Activated T-helper 1 cell treated with anti-CD3 and anti-CD28 coated beads, Interleukin-12 subunit alpha, Interleukin-12 subunit beta, Interleukin-2, Interleukin-4 antibody, amounts not matched to agents 30 ng/mL and 10 ng/mL and 1 ng/mL, durations not matched to agents 14 hours and 24 hours and 36 hours (primary cell): ENCODE results near the gene CRACR2B. TPM values are rescaled to one million over a fixed set of nuclear protein-coding genes. Genes with fewer than 3 reads are reported as not detected.
A peak's percentile ranks its signal among the peaks of the same experiment; 100 is the strongest.

Experiments
- DNase-seq: peaks from one replicate; pipeline ENCODE4 v3.0.0; 2021; ENCODE audit warnings: low spot score
- H3K27ac Mint-ChIP-seq: one replicate; pipeline ENCODE4 v1.8.0; 2021; ENCODE audit warnings: mild to moderate bottlenecking, mixed read lengths
- H3K27me3 Mint-ChIP-seq: one replicate; pipeline ENCODE4 v1.8.0; 2022; ENCODE audit warnings: mild to moderate bottlenecking, moderate library complexity, mixed read lengths; ENCODE audit not compliant: insufficient read depth
- H3K36me3 Mint-ChIP-seq: one replicate; pipeline ENCODE4 v1.8.0; 2021; ENCODE audit warnings: low read depth, mixed read lengths
- H3K4me1 Mint-ChIP-seq: one replicate; pipeline ENCODE4 v1.8.0; 2021; ENCODE audit warnings: low read depth, mixed read lengths
- H3K4me3 Mint-ChIP-seq: one replicate; pipeline ENCODE4 v1.8.0; 2021; ENCODE audit warnings: mild to moderate bottlenecking, moderate library complexity, mixed read lengths
- H3K9me3 Mint-ChIP-seq: one replicate; pipeline ENCODE4 v1.8.0; 2021; ENCODE audit warnings: mixed read lengths
- intact Hi-C: fragments of 100-400 bp; cut with micrococcal nuclease; formaldehyde crosslinking; loops from one replicate; pipeline ENCODE4 v1.15.1; 2024
- total RNA-seq: library from RNA; stranded (reverse); gene quantifications from 2 replicates; pipeline ENCODE4 v1.2.3, GENCODE V29; 2022

The CRACR2B gene
- 1.1 and 1.3 TPM in 2 replicates for total RNA-seq

DNA sequence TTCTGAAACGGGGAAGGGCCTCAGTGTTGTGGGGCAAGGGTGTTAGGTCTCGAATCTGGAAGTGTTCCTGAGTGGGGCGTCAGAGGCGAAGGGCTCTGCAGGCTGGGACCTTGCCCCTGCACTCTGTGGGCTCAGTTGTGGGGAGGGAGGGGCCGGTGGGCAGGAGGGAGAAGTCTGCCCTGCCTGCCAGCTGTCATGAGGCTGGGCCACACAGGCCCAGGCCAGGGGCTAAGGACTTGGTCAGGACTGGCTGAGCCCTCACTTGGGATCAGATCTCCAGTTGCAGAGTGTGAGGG is at the start of gene CRACR2B:
TSS of gene CRACR2B (plus strand) at position 23 of the 296 bp plus-strand sequence. CDS start 689 bp downstream, outside the sequence.
- intact Hi-C loops, result loop anchor here (1.0 kb wide), 1 partner anchor 9 kb away; no protein-coding TSS in a partner anchor
- Mint-ChIP-seq H3K27me3 (peaks cover 37% of the 10 kb centered on the region), H3K27ac (peak within 1 kb of the TSS; percentile 5), H3K9me3 (no peaks in the 10 kb centered on the region), H3K4me3 (peak within 1 kb of the TSS; percentile 77), H3K36me3 (peaks cover 2% of the 10 kb centered on the region), H3K4me1 (peaks cover 6% of the 10 kb centered on the region)
- DNase-seq, result no peak

GRCh38 chr11:778976-779954 is 48.5 kb upstream of the CRACR2B start:
- no peak for DNase-seq

GRCh38 chr11:779955-780532 is 47.7 kb upstream of the CRACR2B start:
- H3K9me3 Mint-ChIP-seq, result no peaks in the 10 kb centered on the region
- intact Hi-C loops, result no loop called here
- no peak for DNase-seq
- no peaks in the 10 kb centered on the region for H3K27me3 Mint-ChIP-seq
- H3K27ac Mint-ChIP-seq, result peak overlapping the region; percentile 44
- peaks cover 6% of the 10 kb centered on the region for H3K36me3 Mint-ChIP-seq
- peaks cover 14% of the 10 kb centered on the region for H3K4me1 Mint-ChIP-seq
- H3K4me3 Mint-ChIP-seq, result peak overlapping the region; percentile 39

More at GRCh38 chr11:778976-779954, 48.5 kb upstream of the CRACR2B start:
- H3K4me3 Mint-ChIP-seq, result peak overlapping the region; percentile 59
- intact Hi-C loops, result no loop called here
- no peak overlapping the region for H3K27ac Mint-ChIP-seq
- H3K36me3 Mint-ChIP-seq, result peaks cover 6% of the 10 kb centered on the region
- H3K9me3 Mint-ChIP-seq, result no peaks in the 10 kb centered on the region
- peaks cover 14% of the 10 kb centered on the region for H3K4me1 Mint-ChIP-seq
- H3K27me3 Mint-ChIP-seq, result no peaks in the 10 kb centered on the region

DNA sequence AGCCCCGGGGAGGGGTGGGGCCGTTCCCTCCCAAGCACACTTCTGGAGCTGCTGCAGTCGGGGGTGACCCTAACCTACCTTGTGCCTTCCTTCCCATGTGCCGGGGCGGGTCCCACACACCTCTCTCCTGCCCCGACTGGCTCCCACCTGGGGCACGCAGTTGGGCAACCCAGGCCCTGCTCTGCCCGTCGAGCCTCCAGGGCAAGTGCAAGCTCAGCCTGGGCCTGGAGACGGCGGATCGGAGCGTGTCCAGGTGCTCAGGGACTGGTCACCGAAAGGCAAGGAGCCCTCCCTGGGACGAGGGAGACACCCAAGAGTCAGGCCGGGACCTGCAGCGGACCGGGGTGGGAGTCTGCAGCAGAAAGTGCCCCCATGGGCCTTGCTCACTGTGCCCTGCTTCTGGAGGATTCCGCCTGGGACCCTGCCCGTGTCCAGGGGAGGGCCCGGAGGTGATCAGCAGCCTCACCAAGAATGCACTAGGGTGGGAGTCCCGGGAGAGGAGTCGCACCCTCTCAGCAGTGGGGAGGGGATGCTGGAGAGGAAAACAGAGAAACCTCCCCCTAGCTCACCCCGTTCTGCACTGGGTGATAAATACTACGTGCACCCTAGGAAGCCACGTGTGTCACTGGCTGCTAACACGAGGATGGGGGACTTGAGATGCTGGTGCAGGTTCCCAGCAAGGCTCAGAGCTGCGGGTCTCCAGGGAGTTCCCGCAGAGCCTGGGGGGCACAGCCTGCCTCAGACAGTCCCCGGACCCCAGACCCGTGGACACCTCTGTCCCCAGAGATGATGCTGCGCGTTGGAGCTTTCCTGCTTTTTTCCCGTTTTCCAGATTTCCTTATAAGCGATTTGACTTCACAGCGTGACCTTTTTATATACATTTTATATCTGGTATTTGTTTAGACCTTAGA is 45.2 kb upstream of the CRACR2B start:
- H3K4me1 Mint-ChIP-seq, result peaks cover 6% of the 10 kb centered on the region
- intact Hi-C loops, result no loop called here
- peaks cover 6% of the 10 kb centered on the region for H3K36me3 Mint-ChIP-seq
- no peak overlapping the region for H3K27ac Mint-ChIP-seq
- H3K9me3 Mint-ChIP-seq, result no peaks in the 10 kb centered on the region
- H3K27me3 Mint-ChIP-seq, result no peaks in the 10 kb centered on the region
- H3K4me3 Mint-ChIP-seq, result no peak overlapping the region
- DNase-seq, result no peak

DNA sequence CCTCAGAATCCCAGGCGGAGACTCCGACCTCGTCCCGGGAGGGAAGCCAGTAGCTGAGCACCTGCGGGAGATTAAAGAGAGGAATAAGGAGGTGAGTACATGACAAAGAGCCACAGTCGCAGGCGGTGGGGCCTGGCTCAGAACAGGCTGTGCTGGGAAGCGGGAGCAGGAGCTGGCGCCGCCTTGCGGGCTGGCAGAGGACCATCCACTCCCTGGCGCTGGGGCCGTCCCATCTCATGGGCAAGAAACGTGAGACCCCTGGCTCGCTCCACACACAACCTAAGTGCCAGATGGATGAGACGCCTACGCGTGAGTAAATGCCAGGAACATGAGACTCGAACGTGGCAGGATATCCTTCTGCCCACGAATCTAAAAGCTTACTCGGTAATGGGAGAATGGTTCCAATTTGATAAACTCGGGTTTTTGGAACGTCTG is 44.1 kb upstream of the CRACR2B start:
- Mint-ChIP-seq H3K9me3 (no peaks in the 10 kb centered on the region), H3K27ac (no peak overlapping the region), H3K4me1 (peaks cover 6% of the 10 kb centered on the region), H3K4me3 (no peak overlapping the region), H3K27me3 (no peaks in the 10 kb centered on the region), H3K36me3 (peaks cover 6% of the 10 kb centered on the region)
- intact Hi-C loops, result no loop called here
- DNase-seq, result no peak

DNA sequence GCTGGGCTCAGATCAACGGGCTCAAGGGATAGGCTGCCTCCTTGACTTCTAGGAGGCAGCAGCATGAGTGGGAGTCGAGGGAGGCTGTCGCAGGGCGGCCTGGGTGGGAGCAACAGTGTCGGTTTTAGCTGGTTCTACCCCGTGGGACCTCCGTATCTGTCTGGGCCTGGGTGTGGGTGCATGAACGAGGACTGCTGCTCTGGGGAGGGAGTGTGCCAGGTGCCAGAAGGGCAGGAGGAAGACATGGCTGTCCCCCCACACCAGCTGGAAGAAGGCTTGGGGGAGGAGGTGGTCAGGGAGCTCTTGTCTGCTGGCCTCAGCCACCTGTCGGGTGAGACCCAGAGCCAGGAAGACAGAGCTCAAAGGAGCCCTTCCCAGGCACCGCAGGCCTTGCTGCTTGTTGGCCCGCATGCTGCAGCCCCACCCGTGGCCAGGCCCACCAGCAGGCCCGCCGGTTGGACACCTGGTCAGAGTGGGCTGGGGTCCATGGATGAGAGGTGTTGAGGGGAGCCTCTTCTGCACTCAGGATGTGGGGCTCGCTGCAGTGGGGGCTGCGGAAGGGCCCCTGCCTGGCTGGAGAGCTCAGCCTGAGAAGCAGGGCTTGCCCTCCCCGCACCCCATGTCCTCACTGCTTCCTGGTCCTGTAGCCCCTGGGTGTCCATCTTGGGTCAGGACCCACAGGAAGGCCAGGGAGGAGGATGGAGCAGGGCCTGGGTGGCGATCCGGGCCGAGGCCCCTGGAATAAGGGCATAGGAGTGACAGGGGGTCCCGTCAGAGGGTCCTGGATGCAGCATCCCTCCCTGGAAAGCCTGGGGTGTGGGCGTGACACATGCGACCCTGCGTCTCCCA is 41.3 kb upstream of the CRACR2B start:
- no peaks in the 10 kb centered on the region for H3K4me1 Mint-ChIP-seq
- H3K27ac Mint-ChIP-seq, result no peak overlapping the region
- no peaks in the 10 kb centered on the region for H3K27me3 Mint-ChIP-seq
- intact Hi-C loops, result no loop called here
- no peak for DNase-seq
- peaks cover 6% of the 10 kb centered on the region for H3K36me3 Mint-ChIP-seq
- H3K9me3 Mint-ChIP-seq, result no peaks in the 10 kb centered on the region
- H3K4me3 Mint-ChIP-seq, result no peak overlapping the region

DNA sequence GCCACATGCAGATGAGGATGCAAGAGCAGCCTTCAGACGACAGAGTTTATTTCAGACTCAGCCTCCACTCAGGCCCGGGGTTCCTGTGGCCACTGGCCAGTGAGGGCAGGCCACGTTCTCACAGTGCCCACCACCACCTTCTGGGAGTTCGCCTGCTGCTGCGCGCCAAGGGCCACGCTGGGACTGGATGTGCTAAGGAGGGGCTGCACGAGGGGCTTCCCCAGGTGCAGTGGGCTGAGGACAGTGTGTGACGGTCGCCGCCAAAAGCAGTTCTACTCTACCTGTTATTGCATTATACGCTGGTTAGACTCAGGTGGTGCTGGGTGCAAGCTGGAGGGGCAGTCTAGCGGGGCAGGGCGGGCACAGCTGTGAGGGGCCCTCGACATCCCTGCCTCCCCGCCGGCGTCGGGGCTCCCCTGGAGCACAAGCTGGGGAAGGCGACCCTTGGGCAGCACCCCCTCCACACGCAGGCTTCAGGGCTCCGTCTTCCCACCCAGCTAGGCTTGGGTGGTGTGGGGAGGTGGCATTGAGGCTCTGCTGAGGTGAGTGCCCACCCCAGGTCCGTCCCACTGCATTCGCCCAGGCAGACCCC is 40.5 kb upstream of the CRACR2B start:
- Mint-ChIP-seq H3K4me1 (no peaks in the 10 kb centered on the region), H3K4me3 (no peak overlapping the region), H3K9me3 (no peaks in the 10 kb centered on the region), H3K36me3 (peaks cover 6% of the 10 kb centered on the region), H3K27me3 (no peaks in the 10 kb centered on the region), H3K27ac (no peak overlapping the region)
- no peak for DNase-seq
- intact Hi-C loops, result no loop called here

- no peak overlapping the region for H3K27ac Mint-ChIP-seq
- H3K4me3 Mint-ChIP-seq, result no peak overlapping the region
- intact Hi-C loops, result no loop called here
- DNase-seq, result no peak
- no peaks in the 10 kb centered on the region for H3K27me3 Mint-ChIP-seq
- H3K9me3 Mint-ChIP-seq, result no peaks in the 10 kb centered on the region
- no peaks in the 10 kb centered on the region for H3K4me1 Mint-ChIP-seq
- peaks cover 6% of the 10 kb centered on the region for H3K36me3 Mint-ChIP-seq
These were observed 39.6 kb upstream of the CRACR2B start for GRCh38 chr11:788009-788640.

- H3K9me3 Mint-ChIP-seq, result no peaks in the 10 kb centered on the region
- intact Hi-C loops, result no loop called here
- DNase-seq, result no peak
- H3K36me3 Mint-ChIP-seq, result peaks cover 4% of the 10 kb centered on the region
- H3K4me1 Mint-ChIP-seq, result no peaks in the 10 kb centered on the region
- peak overlapping the region; percentile 39 for H3K4me3 Mint-ChIP-seq
- no peaks in the 10 kb centered on the region for H3K27me3 Mint-ChIP-seq
- H3K27ac Mint-ChIP-seq, result no peak overlapping the region
These were observed 38.5 kb upstream of the CRACR2B start for GRCh38 chr11:788953-789940.

DNA sequence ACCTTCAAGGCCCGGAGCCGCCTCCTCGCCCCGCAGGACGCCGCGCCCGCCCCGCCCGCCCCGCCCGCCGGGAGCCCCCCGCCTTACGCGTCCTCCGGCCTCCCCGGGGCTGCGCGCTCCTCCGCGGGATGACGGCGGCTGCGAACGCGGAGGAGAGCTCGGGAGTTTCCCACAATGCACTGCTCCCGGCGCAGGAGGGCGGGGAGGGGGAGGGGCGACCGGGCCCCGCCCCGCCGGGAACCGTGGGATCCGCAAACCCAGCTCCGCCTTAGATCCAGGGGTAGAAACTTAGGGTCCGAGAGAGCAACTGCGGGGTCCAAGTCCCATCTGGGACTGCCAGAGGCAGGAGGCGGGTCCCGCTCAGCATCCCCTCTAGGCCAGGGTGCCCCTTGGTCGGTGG is 37.8 kb upstream of the CRACR2B start, which contains the start of gene CEND1:
TSS of gene CEND1 (minus strand) at position 148 of the 400 bp plus-strand sequence. CDS start 1,514 bp downstream, outside the sequence.
- intact Hi-C loops, result no loop called here
- H3K4me3 Mint-ChIP-seq, result peak within 1 kb of the TSS; percentile 39
- peaks cover 4% of the 10 kb centered on the region for H3K36me3 Mint-ChIP-seq
- DNase-seq, result peak; percentile 52
- no peak within 1 kb of the TSS for H3K27ac Mint-ChIP-seq
- H3K4me1 Mint-ChIP-seq, result no peaks in the 10 kb centered on the region
- H3K9me3 Mint-ChIP-seq, result no peaks in the 10 kb centered on the region
- no peaks in the 10 kb centered on the region for H3K27me3 Mint-ChIP-seq
